Gastrocnemius medialis (tissue), 4 donors: Measurements from ENCODE around the gene ACTR5.

ENCODE experiments used
- POLR2A ChIP-seq, 2 donors: fragments of 450-650 bp; IDR thresholded peaks; one replicate each; pipeline ENCODE4 v1.6.1; 2017; ENCODE audit warnings: antibody characterized with exemption in 2 of 2, mild to moderate bottlenecking in 2 of 2, moderate library complexity in 2 of 2
- TF ChIP-seq, protein P1 (sequence below), 5 experiments: fragments of 450-650 bp in 3 of 5; fragments of 200-600 bp in 2 of 5; sonication (generic) in 2 of 5; IDR thresholded peaks in 4 of 5; conservative IDR thresholded peaks in 1 of 5; 1 replicate in 4 of 5; 2 replicates in 1 of 5; pipeline ENCODE4 v1.5.1; 2016 to 2019; ENCODE audit warnings: antibody characterized with exemption in 5 of 5, mild to moderate bottlenecking in 3 of 5, moderate library complexity in 3 of 5

DNA sequence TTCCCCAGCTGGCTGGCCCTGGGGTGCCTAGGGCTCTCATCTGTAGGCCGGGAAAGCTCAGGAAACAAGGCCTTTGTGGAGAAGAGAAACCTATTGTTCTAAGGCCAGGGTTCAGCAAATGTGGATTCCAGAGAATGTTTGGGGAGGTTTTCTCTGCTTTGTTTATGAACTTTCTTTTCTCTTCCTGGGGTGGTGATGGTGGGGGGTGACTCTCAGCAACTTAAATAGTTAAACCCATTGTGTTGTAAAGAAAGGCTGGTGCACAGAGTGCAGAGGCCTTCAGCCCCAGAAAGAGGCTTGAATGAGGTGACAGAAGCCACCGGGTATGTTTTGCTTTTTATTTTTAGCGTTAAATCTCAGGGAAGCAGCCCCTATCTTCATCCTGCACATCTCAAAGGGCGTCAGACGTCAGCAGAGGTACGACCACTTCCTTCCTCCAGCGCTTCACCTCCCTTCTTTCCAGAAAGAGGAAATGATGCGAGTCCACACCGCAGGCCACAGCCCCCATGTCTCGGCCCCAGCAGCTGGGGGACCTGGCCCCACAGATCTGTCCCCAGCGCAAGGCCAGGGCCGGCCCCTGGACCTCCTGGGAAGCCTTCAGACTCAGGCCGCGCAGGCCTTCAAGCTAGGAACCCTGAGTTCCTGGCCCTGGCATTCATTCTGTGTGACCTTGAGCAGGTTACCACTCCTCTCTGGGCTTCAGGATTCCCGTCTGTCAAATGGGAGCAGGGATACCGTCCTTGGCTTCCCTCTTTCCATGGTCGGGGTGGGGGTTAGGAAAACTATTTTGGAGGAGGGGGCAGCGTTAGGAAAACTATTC is 56.6 kb downstream of the ACTR5 start:
- TF ChIP-seq, protein P1, sequence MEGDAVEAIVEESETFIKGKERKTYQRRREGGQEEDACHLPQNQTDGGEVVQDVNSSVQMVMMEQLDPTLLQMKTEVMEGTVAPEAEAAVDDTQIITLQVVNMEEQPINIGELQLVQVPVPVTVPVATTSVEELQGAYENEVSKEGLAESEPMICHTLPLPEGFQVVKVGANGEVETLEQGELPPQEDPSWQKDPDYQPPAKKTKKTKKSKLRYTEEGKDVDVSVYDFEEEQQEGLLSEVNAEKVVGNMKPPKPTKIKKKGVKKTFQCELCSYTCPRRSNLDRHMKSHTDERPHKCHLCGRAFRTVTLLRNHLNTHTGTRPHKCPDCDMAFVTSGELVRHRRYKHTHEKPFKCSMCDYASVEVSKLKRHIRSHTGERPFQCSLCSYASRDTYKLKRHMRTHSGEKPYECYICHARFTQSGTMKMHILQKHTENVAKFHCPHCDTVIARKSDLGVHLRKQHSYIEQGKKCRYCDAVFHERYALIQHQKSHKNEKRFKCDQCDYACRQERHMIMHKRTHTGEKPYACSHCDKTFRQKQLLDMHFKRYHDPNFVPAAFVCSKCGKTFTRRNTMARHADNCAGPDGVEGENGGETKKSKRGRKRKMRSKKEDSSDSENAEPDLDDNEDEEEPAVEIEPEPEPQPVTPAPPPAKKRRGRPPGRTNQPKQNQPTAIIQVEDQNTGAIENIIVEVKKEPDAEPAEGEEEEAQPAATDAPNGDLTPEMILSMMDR (IDR thresholded peaks at IDR 0.05 in 4 of 5, conservative IDR thresholded peaks at IDR 0.05 in 1 of 5), result no peak
- no peak for TF ChIP-seq POLR2A (IDR thresholded peaks at IDR 0.05)
